IMR-90 (cell line): Measurements from ENCODE around the gene FBXL20. TPM values are rescaled to one million over a fixed set of nuclear protein-coding genes. Genes with fewer than 3 reads are reported as not detected.

Source experiments
- ATAC-seq: fragments of 200-7000 bp; cut with Tn5 transposase; 2 replicates; pipeline ENCODE4 v1.9.1; 2020; ENCODE audit warnings: low read depth, mild to moderate bottlenecking, moderate library complexity
- BruUV-seq: library from RNA; stranded (reverse); fragments of 400-500 nt; replicated peaks from 2 replicates; lab custom pipeline; 2021; lab: Mats Ljungman, UMichigan
- CTCF ChIA-PET: fragments of 300-600 bp; formaldehyde crosslinking; extraction: SDS; loops from one replicate; lab custom pipeline; 2021; ENCODE audit warnings: antibody characterized with exemption; lab: Yijun Ruan, JAX
- POLR2A ChIA-PET: fragments of 300-600 bp; sonication (Branson Sonifier 250); formaldehyde crosslinking; loops from one replicate; lab custom pipeline; 2022; ENCODE audit warnings: antibody characterized with exemption; ENCODE audit not compliant: unreplicated experiment; lab: Charles Lee
- DNase-seq: peaks from one replicate; pipeline ENCODE4 v3.0.0; 2013
- H2AFZ ChIP-seq: replicated peaks from 2 replicates; pipeline ENCODE3; 2013; ENCODE audit warnings: low read length, mild to moderate bottlenecking; ENCODE audit not compliant: poor library complexity
- H2AK5ac ChIP-seq: 2 replicates; pipeline ENCODE4 v1.6.1; 2013; ENCODE audit warnings: low read depth, low read length, inconsistent platforms
- H2AK9ac ChIP-seq: replicated peaks from 2 replicates; pipeline ENCODE3; 2013; ENCODE audit warnings: mild to moderate bottlenecking, low read depth, low read length, moderate library complexity; ENCODE audit not compliant: poor library complexity
- H2BK120ac ChIP-seq: 2 replicates; pipeline ENCODE4 v1.6.1; 2013; ENCODE audit warnings: low read depth, low read length, inconsistent platforms
- H2BK15ac ChIP-seq: 3 replicates; pipeline ENCODE4 v1.6.1; 2013; ENCODE audit warnings: low read depth, low read length, inconsistent platforms
- H2BK20ac ChIP-seq: 2 replicates; pipeline ENCODE4 v1.6.1; 2013; ENCODE audit warnings: low read depth, mild to moderate bottlenecking, inconsistent platforms, low read length, moderate library complexity
- H2BK5ac ChIP-seq: 2 replicates; pipeline ENCODE4 v1.6.1; 2013; ENCODE audit warnings: mild to moderate bottlenecking, low read depth, low read length, inconsistent platforms; ENCODE audit not compliant: poor library complexity, severe bottlenecking
- H3K14ac ChIP-seq: replicated peaks from 2 replicates; pipeline ENCODE4 v1.6.1; 2013; ENCODE audit warnings: low read depth, low read length, inconsistent platforms
- H3K18ac ChIP-seq: 2 replicates; pipeline ENCODE4 v1.6.1; 2013; ENCODE audit warnings: low read depth, low read length, control low read depth
- H3K23ac ChIP-seq: 2 replicates; pipeline ENCODE4 v1.6.1; 2013; ENCODE audit warnings: low read depth, low read length, inconsistent platforms
- H3K27ac ChIP-seq: 2 replicates; pipeline ENCODE4 v1.5.1; 2013; ENCODE audit warnings: mild to moderate bottlenecking, control low read depth, low read length; ENCODE audit not compliant: insufficient read depth
- H3K27me3 ChIP-seq: 2 replicates; pipeline ENCODE4 v1.6.1; 2013; ENCODE audit warnings: low read length; ENCODE audit not compliant: control insufficient read depth, insufficient read depth
- H3K36me3 ChIP-seq: 2 replicates; pipeline ENCODE4 v1.6.1; 2013; ENCODE audit warnings: low read length, mixed read lengths; ENCODE audit not compliant: control insufficient read depth, insufficient read depth
- H3K4ac ChIP-seq: 2 replicates; pipeline ENCODE4 v1.6.1; 2013; ENCODE audit warnings: low read depth, low read length, inconsistent platforms
- H3K4me1 ChIP-seq: 2 replicates; pipeline ENCODE4 v1.6.1; 2013; ENCODE audit warnings: low read length, mixed read lengths; ENCODE audit not compliant: control insufficient read depth, insufficient read depth
- H3K4me2 ChIP-seq: 2 replicates; pipeline ENCODE4 v1.6.1; 2013; ENCODE audit warnings: low read depth, mild to moderate bottlenecking, control low read depth, low read length, moderate library complexity
- H3K4me3 ChIP-seq: 2 replicates; pipeline ENCODE4 v1.5.1; 2013; ENCODE audit warnings: low read depth, mild to moderate bottlenecking, control low read depth, low read length, moderate library complexity; ENCODE audit not compliant: insufficient read depth
- H3K56ac ChIP-seq: 2 replicates; pipeline ENCODE4 v1.6.1; 2013; ENCODE audit warnings: low read length, inconsistent platforms; ENCODE audit not compliant: insufficient read depth; ENCODE audit errors: extremely low read depth
- H3K79me1 ChIP-seq, 2 experiments: 2 replicates each; pipeline ENCODE4 v1.6.1; 2013; ENCODE audit warnings: low read length in 2 of 2, inconsistent platforms in 1 of 2, low read depth in 1 of 2
- H3K9ac ChIP-seq: 2 replicates; pipeline ENCODE4 v1.6.1; 2013; ENCODE audit warnings: low read depth, low read length, control low read depth
- H3K9me1 ChIP-seq: 2 replicates; pipeline ENCODE4 v1.6.1; 2013; ENCODE audit warnings: low read length, inconsistent platforms; ENCODE audit not compliant: insufficient read depth
- H3K9me3 ChIP-seq: 2 replicates; pipeline ENCODE4 v1.6.1; 2013; ENCODE audit warnings: low read length; ENCODE audit not compliant: control insufficient read depth, insufficient read depth
- H4K20me1 ChIP-seq: 2 replicates; pipeline ENCODE4 v1.6.1; 2013; ENCODE audit warnings: low read length, inconsistent platforms; ENCODE audit not compliant: insufficient read depth
- H4K5ac ChIP-seq: 2 replicates; pipeline ENCODE4 v1.6.1; 2013; ENCODE audit warnings: mild to moderate bottlenecking, low read depth, low read length, control low read depth
- H4K8ac ChIP-seq, 2 experiments: 2 replicates each; pipeline ENCODE4 v1.6.1; 2013; ENCODE audit warnings: low read depth in 2 of 2, low read length in 2 of 2, control low read depth in 1 of 2, inconsistent platforms in 1 of 2
- H4K91ac ChIP-seq: 2 replicates; pipeline ENCODE4 v1.6.1; 2013; ENCODE audit warnings: low read depth, low read length, inconsistent platforms; ENCODE audit not compliant: insufficient read depth
- BHLHE40 ChIP-seq: fragments of 150-350 bp; IDR thresholded peaks from 2 replicates; pipeline ENCODE4 v1.6.1; 2016; ENCODE audit warnings: mild to moderate bottlenecking, low read depth, low read length
- CEBPB ChIP-seq: IDR thresholded peaks from 2 replicates; pipeline ENCODE4 v1.6.1; 2012; ENCODE audit warnings: low read depth, low read length, improper control_type of control experiment
- CHD1 ChIP-seq: IDR thresholded peaks from 2 replicates; pipeline ENCODE4 v1.6.1; 2012; ENCODE audit warnings: low read depth, low read length, improper control_type of control experiment
- CTCF ChIP-seq: conservative IDR thresholded peaks from 2 replicates; pipeline ENCODE4 v1.5.1; 2012; ENCODE audit warnings: mild to moderate bottlenecking, low read depth, low read length, improper control_type of control experiment
- ELK1 ChIP-seq: fragments of 150-350 bp; IDR thresholded peaks from 2 replicates; pipeline ENCODE4 v1.6.1; 2016; ENCODE audit warnings: low read depth, mild to moderate bottlenecking, low read length, moderate library complexity, borderline replicate concordance
- FOS ChIP-seq: fragments of 150-350 bp; IDR thresholded peaks from 2 replicates; pipeline ENCODE4 v1.6.1; 2016; ENCODE audit warnings: low read depth, low read length
- MAFK ChIP-seq: IDR thresholded peaks from 2 replicates; pipeline ENCODE4 v1.6.1; 2012; ENCODE audit warnings: low read depth, low read length, improper control_type of control experiment
- MAZ ChIP-seq: IDR thresholded peaks from 2 replicates; pipeline ENCODE4 v1.6.1; 2012; ENCODE audit warnings: low read depth, mild to moderate bottlenecking, low read length, improper control_type of control experiment, moderate library complexity, borderline replicate concordance
- NFE2L2 ChIP-seq: fragments of 150-350 bp; IDR thresholded peaks from 2 replicates; pipeline ENCODE4 v1.6.1; 2016; ENCODE audit warnings: low read depth, mild to moderate bottlenecking, low read length
- POLR2A ChIP-seq: IDR thresholded peaks from 2 replicates; pipeline ENCODE4 v1.6.1; 2012; ENCODE audit warnings: mild to moderate bottlenecking, low read depth, low read length
- RAD21 ChIP-seq: IDR thresholded peaks from 2 replicates; pipeline ENCODE4 v1.6.1; 2012; ENCODE audit warnings: low read length, improper control_type of control experiment
- RCOR1 ChIP-seq: IDR thresholded peaks from 2 replicates; pipeline ENCODE4 v1.6.1; 2012; ENCODE audit warnings: mild to moderate bottlenecking, low read length, improper control_type of control experiment; ENCODE audit not compliant: insufficient replicate concordance
- RFX5 ChIP-seq: IDR thresholded peaks from 2 replicates; pipeline ENCODE4 v1.8.0; 2012; ENCODE audit warnings: low read depth, mild to moderate bottlenecking, low read length, moderate library complexity
- WGBS, 2 experiments: methylation state at CpG; one replicate each; pipeline versions ENCODE4 v1.1.5 to v1.1.7; 2013; ENCODE audit warnings: missing lambda C conversion rate in 2 of 2; ENCODE audit not compliant: insufficient read length in 1 of 2; ENCODE audit errors: extremely low coverage in 2 of 2; 5-methylcytosine and 5-hydroxymethylcytosine counted together
- dilution Hi-C: fragments of 300-500 bp; cut with HindIII; formaldehyde crosslinking; loops from one replicate; pipeline ENCODE4 v1.14.3; 2018; ENCODE audit warnings: low sequenced_read_pairs; ENCODE audit not compliant: unreplicated experiment
- in situ Hi-C: fragments of 300-500 bp; cut with MboI; formaldehyde crosslinking; loops from 3 replicates; pipeline ENCODE4 v1.14.3; 2019; ENCODE audit warnings: low sequenced_read_pairs, inconsistent platforms, mixed read lengths
- intact Hi-C: fragments of 100-400 bp; cut with micrococcal nuclease; formaldehyde crosslinking; loops from 2 replicates; pipeline ENCODE4 v1.10.0; 2022
- polyA plus RNA-seq, 3 experiments: library from polyadenylated mRNA; depleted of rRNA; stranded (reverse); fragments of >200 nt; gene quantifications; 2 replicates each; pipeline ENCODE4 v1.2.3, GENCODE V29; 2012; ENCODE audit warnings: low replicate concordance in 1 of 3
- total RNA-seq: library from RNA; depleted of rRNA; stranded (reverse); fragments of >200 nt; gene quantifications from 2 replicates; pipeline ENCODE4 v1.2.3, GENCODE V29; 2012

FBXL20 gene
- total and polyA plus RNA-seq, 2 of the 4 experiments (the other 2 are of a cell fraction): 4.1 to 13.8 TPM

DNA sequence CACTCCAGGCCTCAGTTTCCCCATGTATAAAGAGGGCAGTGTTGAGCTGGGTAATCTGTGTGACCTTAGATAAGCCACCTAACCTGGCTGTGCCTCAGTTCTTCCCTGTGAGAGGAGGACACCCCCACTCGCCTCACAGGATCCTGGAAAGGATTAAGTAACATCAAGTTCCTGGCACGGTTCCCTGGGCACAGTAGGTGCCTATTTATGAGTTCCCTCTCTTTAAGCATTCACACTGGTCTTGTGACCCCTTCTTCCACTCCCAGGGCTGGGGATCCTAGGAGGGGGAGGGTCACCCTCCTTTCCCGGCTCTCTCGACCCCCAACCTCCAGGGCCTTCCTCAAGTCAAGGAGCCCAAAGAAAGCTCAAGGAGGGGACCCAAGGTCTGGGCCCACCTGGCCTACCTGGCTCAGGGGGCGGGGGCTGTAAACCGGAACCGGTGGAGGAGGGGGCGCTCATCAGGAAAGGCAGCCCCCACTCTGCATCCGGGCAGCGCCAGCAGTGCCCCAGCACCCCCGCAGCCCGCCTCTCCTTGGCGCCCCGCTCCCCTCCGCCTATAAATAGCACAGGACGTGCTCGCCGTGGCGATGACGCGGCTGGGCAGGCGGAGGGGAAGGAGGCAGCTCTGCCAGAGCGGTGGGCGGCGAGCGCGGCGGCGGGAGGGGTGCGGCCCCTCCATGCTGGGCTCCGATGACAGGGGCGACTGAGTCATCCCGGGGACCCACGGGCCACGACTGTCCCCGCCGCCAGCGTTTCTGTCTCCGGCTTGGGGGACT is 191.9 kb downstream of the FBXL20 start (continued):
- TF ChIP-seq MAZ (peak; percentile 82; the same call in 1 of the 2 replicates), RFX5 (no peak), FOS (peak; percentile 27; the same call in 1 of the 2 replicates)

DNA sequence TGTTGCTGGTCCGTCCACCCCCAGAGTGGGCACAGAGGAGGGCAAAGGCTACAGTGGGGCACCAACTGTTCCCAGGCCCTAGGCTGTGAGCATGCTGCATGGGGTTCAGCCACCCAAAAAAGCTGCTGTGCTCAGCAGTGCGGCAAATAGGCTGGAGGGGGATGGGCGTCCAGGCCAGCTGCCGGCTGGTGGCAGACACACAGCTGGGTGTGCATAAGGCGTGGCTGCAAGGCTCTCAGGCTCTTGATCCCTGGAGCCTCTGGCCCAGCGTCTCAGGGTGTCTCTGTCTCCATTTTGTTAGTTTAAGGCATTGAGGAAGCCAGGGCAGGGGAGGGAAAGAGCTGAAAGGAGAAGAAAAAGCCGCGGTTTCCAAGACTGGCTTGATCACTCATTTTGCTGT is 192.5 kb downstream of the FBXL20 start:
- TF ChIP-seq RAD21 (no peak), RCOR1 (no peak), RFX5 (no peak), ELK1 (no peak), MAZ (no peak), CHD1 (no peak), CTCF (no peak), POLR2A (no peak), BHLHE40 (no peak), CEBPB (no peak), NFE2L2 (no peak), MAFK (no peak)
- peak overlapping the region; percentile 97 for H2AK9ac ChIP-seq
- CTCF ChIA-PET: interaction anchor here (0.6 to 0.9 kb wide), 2 partner anchors 23 to 41 kb away, joined by 3 to 4 read pairs; no protein-coding TSS in a partner anchor
- BruUV-seq: no TSS peak
- H2BK120ac ChIP-seq: peak overlapping the region; percentile 86; the same call in 1 of the 2 replicates
- peaks cover 6% of the 10 kb centered on the region for H4K20me1 ChIP-seq
- H3K23ac ChIP-seq: peak overlapping the region; percentile 10; the same call in 1 of the 2 replicates
- H2BK15ac ChIP-seq: peak overlapping the region; percentile 88; the same call in 1 of the 3 replicates
- DNase-seq (no peak), ATAC-seq (no peak)
- H4K5ac ChIP-seq: peak overlapping the region; percentile 51; the same call in 1 of the 2 replicates
- POLR2A ChIA-PET: no interaction called here
- H3K4me1 ChIP-seq: peaks cover 16% of the 10 kb centered on the region
- peaks cover 0 to 4% of the 10 kb centered on the region in 2 experiments; a peak in 2 of 4 replicates for H3K79me1 ChIP-seq
- dilution Hi-C loops (no loop called here), intact Hi-C loops (no loop called here), in situ Hi-C loops (no loop called here)
- no peak overlapping the region for H3K27ac ChIP-seq
- H2AFZ ChIP-seq: peak overlapping the region; percentile 97
- H3K27me3 ChIP-seq: peaks cover under 1% of the 10 kb centered on the region; the same call in 1 of the 2 replicates
- peaks cover 12% of the 10 kb centered on the region for H3K9me1 ChIP-seq
- H3K14ac ChIP-seq: peak overlapping the region; percentile 91
- H4K8ac ChIP-seq: peak overlapping the region; percentile 68 to 73; a peak in 2 of 4 replicates
- H2AK5ac ChIP-seq: peak overlapping the region; percentile 88
- WGBS, 2 experiments: 24% methylated on average over 5 of the region's 8 CpGs; no CpG with 5 or more reads in 1 of the 2 experiments
- H3K18ac ChIP-seq: peak overlapping the region; percentile 19; the same call in 1 of the 2 replicates
- peaks cover 13% of the 10 kb centered on the region for H3K36me3 ChIP-seq
- H3K56ac ChIP-seq: 0 out of 2 replicates have a peak overlapping the region, but pooled peaks have one; percentile 5
- H3K4ac ChIP-seq: peak overlapping the region; percentile 86
- no peak overlapping the region for H2BK5ac ChIP-seq
- H3K9me3 ChIP-seq: no peaks in the 10 kb centered on the region
- H3K9ac ChIP-seq: no peak overlapping the region
- H3K4me3 ChIP-seq: no peak overlapping the region
- no peak overlapping the region; the same call in 1 of the 2 replicates for H2BK20ac ChIP-seq
- H3K4me2 ChIP-seq: peak overlapping the region; percentile 63; the same call in 1 of the 2 replicates
- no peak overlapping the region; the same call in 1 of the 2 replicates for H4K91ac ChIP-seq
